ENCODE data around the gene H2BK1. TPM values are rescaled to one million over a fixed set of nuclear protein-coding genes. Genes with fewer than 3 reads are reported as not detected.
A peak's percentile ranks its signal among the peaks of the same experiment; 100 is the strongest.

The H2BK1 gene
- polyA plus RNA-seq, 3 donors, result not detected

GRCh38 chr7:151247611-151248345, 37.5 kb upstream of the H2BK1 start:
- peak overlapping the region; percentile 82 to 96 for H3K4me3 Mint-ChIP-seq
- H3K27ac Mint-ChIP-seq, result no peak overlapping the region
- intact Hi-C loops (cut with micrococcal nuclease), result loop anchor here in 1 of 2 donors (2.0 kb wide), 1 partner anchor 25 kb away; no protein-coding TSS in a partner anchor
- no peaks in the 10 kb centered on the region for H3K36me3 ChIP-seq (replicated peaks in 1 of 2; ENCODE audit: control insufficient read depth in 1 of 2, insufficient read depth in 2 of 2, low read length in 2 of 2)
- H3K4me1 Mint-ChIP-seq, result peaks cover 79% of the 10 kb centered on the region
- H3K9me3 Mint-ChIP-seq, result peaks cover 0 to 26% (median 11%) of the 10 kb centered on the region in 7 donors
- no peak for TF ChIP-seq CTCF (IDR thresholded peaks at IDR 0.05)
- no peak overlapping the region for H3K27ac ChIP-seq (ENCODE audit: low read depth in 1 of 2, low read length in 2 of 2)
- H3K9me3 ChIP-seq (replicated peaks in 1 of 2; ENCODE audit: control insufficient read depth in 1 of 2, insufficient read depth in 1 of 2, low read length in 2 of 2), result peaks cover 0 to 14% of the 10 kb centered on the region in 2 donors
- H3K4me3 ChIP-seq (replicated peaks in 1 of 3; ENCODE audit: low read depth in 2 of 3, low read length in 3 of 3), result peak overlapping the region in 2 of 3 experiments; percentile 11 to 63
- H3K27me3 ChIP-seq (ENCODE audit: control insufficient read depth in 2 of 2, insufficient read depth in 2 of 2, low read length in 2 of 2), result peaks cover 56 to 74% of the 10 kb centered on the region in 2 donors
- H3K4me2 ChIP-seq (replicated peaks; ENCODE audit: extremely low read depth, low read length, poor library complexity, severe bottlenecking), result peak overlapping the region; percentile 80
- WGBS (ENCODE audit: insufficient coverage), result 8% methylated on average over 21 of the region's 29 CpGs
- peaks cover 70 to 92% (median 78%) of the 10 kb centered on the region in 3 donors for H3K27me3 Mint-ChIP-seq (ENCODE audit: low read depth in 3 of 3)
- H3K36me3 Mint-ChIP-seq, result peaks cover 28 to 30% of the 10 kb centered on the region in 2 donors
- no peaks in the 10 kb centered on the region for H3K79me2 ChIP-seq (ENCODE audit: insufficient read depth, low read length)
- H3K9ac ChIP-seq (ENCODE audit: insufficient read depth, low read length, poor library complexity, severe bottlenecking), result peak overlapping the region; percentile 55
- H2AFZ ChIP-seq (ENCODE audit: insufficient read depth, low read depth, low read length, poor library complexity, severe bottlenecking), result no peak overlapping the region
- peaks cover 57 to 71% of the 10 kb centered on the region in 2 donors for H3K4me1 ChIP-seq (ENCODE audit: control insufficient read depth in 1 of 2, insufficient read depth in 2 of 2, low read length in 2 of 2)
- H4K20me1 ChIP-seq (ENCODE audit: insufficient read depth, low read length), result peaks cover 94% of the 10 kb centered on the region
- no peak for DNase-seq

GRCh38 chr7:151246851-151247580, 36.7 kb upstream of the H2BK1 start:
- H3K79me2 ChIP-seq (ENCODE audit: insufficient read depth, low read length), result no peaks in the 10 kb centered on the region
- peak overlapping the region in 1 of 2 donors; percentile 96 for H3K4me3 Mint-ChIP-seq
- intact Hi-C loops (cut with micrococcal nuclease), result no loop called here
- H2AFZ ChIP-seq (ENCODE audit: insufficient read depth, low read depth, low read length, poor library complexity, severe bottlenecking), result no peak overlapping the region
- H3K36me3 Mint-ChIP-seq, result peaks cover 26 to 33% of the 10 kb centered on the region in 2 donors
- 79% methylated on average over 2 of the region's 4 CpGs for WGBS (ENCODE audit: insufficient coverage)
- no peak overlapping the region for H3K9ac ChIP-seq (ENCODE audit: insufficient read depth, low read length, poor library complexity, severe bottlenecking)
- H3K9me3 ChIP-seq (replicated peaks in 1 of 2; ENCODE audit: control insufficient read depth in 1 of 2, insufficient read depth in 1 of 2, low read length in 2 of 2), result peaks cover 0 to 14% of the 10 kb centered on the region in 2 donors
- peaks cover 94% of the 10 kb centered on the region for H4K20me1 ChIP-seq (ENCODE audit: insufficient read depth, low read length)
- H3K27ac ChIP-seq (ENCODE audit: low read depth in 1 of 2, low read length in 2 of 2), result no peak overlapping the region
- peaks cover 48 to 67% of the 10 kb centered on the region in 2 donors for H3K27me3 ChIP-seq (ENCODE audit: control insufficient read depth in 2 of 2, insufficient read depth in 2 of 2, low read length in 2 of 2)
- TF ChIP-seq CTCF (IDR thresholded peaks at IDR 0.05), result no peak
- H3K36me3 ChIP-seq (replicated peaks in 1 of 2; ENCODE audit: control insufficient read depth in 1 of 2, insufficient read depth in 2 of 2, low read length in 2 of 2), result no peaks in the 10 kb centered on the region
- no peak overlapping the region for H3K27ac Mint-ChIP-seq
- H3K4me1 Mint-ChIP-seq, result peaks cover 75% of the 10 kb centered on the region
- no peak for DNase-seq
- peaks cover 62 to 90% (median 75%) of the 10 kb centered on the region in 3 donors for H3K27me3 Mint-ChIP-seq (ENCODE audit: low read depth in 3 of 3)
- peaks cover 51 to 69% of the 10 kb centered on the region in 2 donors for H3K4me1 ChIP-seq (ENCODE audit: control insufficient read depth in 1 of 2, insufficient read depth in 2 of 2, low read length in 2 of 2)
- no peak overlapping the region for H3K4me3 ChIP-seq (replicated peaks in 1 of 3; ENCODE audit: low read depth in 2 of 3, low read length in 3 of 3)
- peaks cover 0 to 21% (median 8%) of the 10 kb centered on the region in 7 donors for H3K9me3 Mint-ChIP-seq
- no peak overlapping the region for H3K4me2 ChIP-seq (replicated peaks; ENCODE audit: extremely low read depth, low read length, poor library complexity, severe bottlenecking)

All from CD14-positive monocyte (primary cell).